Astrocyte (in vitro differentiated cells and primary cell): ENCODE measurements around the gene SLC13A5. TPM values are rescaled to one million over a fixed set of nuclear protein-coding genes. Genes with fewer than 3 reads are reported as not detected.

Experiments
- DNase-seq: peaks from one replicate; pipeline ENCODE4 v3.0.0-alpha.2; 2010; ENCODE audit warnings: low read depth
- FAIRE-seq: peaks from 2 replicates; lab custom pipeline; 2011; peaks lifted over from hg19 to GRCh38; lab: Jason Lieb, UNC
- H2AFZ ChIP-seq: 2 replicates; pipeline ENCODE4 v1.6.0; 2012; ENCODE audit warnings: low read depth, low read length, inconsistent platforms
- H3K27ac ChIP-seq: 2 replicates; pipeline ENCODE4 v1.5.1; 2011; ENCODE audit warnings: low read depth, low read length, inconsistent platforms
- H3K27me3 ChIP-seq: 2 replicates; pipeline ENCODE4 v1.6.0; 2011; ENCODE audit warnings: low read length, inconsistent platforms; ENCODE audit not compliant: insufficient read depth
- H3K36me3 ChIP-seq: 2 replicates; pipeline ENCODE4 v1.5.1; 2011; ENCODE audit warnings: low read length, inconsistent platforms; ENCODE audit not compliant: insufficient read depth
- H3K4me1 ChIP-seq: 2 replicates; pipeline ENCODE4 v1.5.1; 2011; ENCODE audit warnings: low read length, inconsistent platforms; ENCODE audit not compliant: insufficient read depth
- H3K4me2 ChIP-seq: 2 replicates; pipeline ENCODE4 v1.6.0; 2012; ENCODE audit warnings: low read length, inconsistent platforms
- H3K4me3 ChIP-seq: 2 replicates; pipeline ENCODE4 v1.5.1; 2011; ENCODE audit warnings: low read depth, mild to moderate bottlenecking, low read length, inconsistent platforms; ENCODE audit not compliant: insufficient read depth
- H3K79me2 ChIP-seq: 2 replicates; pipeline ENCODE4 v1.6.0; 2012; ENCODE audit warnings: mild to moderate bottlenecking, low read length, inconsistent platforms; ENCODE audit not compliant: insufficient read depth
- H3K9ac ChIP-seq: 2 replicates; pipeline ENCODE4 v1.6.0; 2012; ENCODE audit warnings: mild to moderate bottlenecking, low read length, inconsistent platforms
- H3K9me3 ChIP-seq: 2 replicates; pipeline ENCODE4 v1.5.1; 2012; ENCODE audit warnings: low read depth, mild to moderate bottlenecking, low read length, inconsistent platforms; ENCODE audit not compliant: insufficient read depth
- H4K20me1 ChIP-seq: 2 replicates; pipeline ENCODE4 v1.6.0; 2012; ENCODE audit warnings: low read length, inconsistent platforms; ENCODE audit not compliant: insufficient read depth
- H3K27ac Mint-ChIP-seq: one replicate; pipeline ENCODE4 v1.8.0; 2021; ENCODE audit warnings: mild to moderate bottlenecking, mixed read lengths; ENCODE audit not compliant: unreplicated experiment
- H3K27me3 Mint-ChIP-seq: one replicate; pipeline ENCODE4 v1.8.0; 2021; ENCODE audit warnings: low read depth, mixed read lengths; ENCODE audit not compliant: unreplicated experiment
- H3K36me3 Mint-ChIP-seq: one replicate; pipeline ENCODE4 v1.8.0; 2021; ENCODE audit warnings: low read depth, mixed read lengths; ENCODE audit not compliant: unreplicated experiment
- H3K4me1 Mint-ChIP-seq: one replicate; pipeline ENCODE4 v1.8.0; 2021; ENCODE audit warnings: low read depth, mixed read lengths; ENCODE audit not compliant: unreplicated experiment
- H3K4me3 Mint-ChIP-seq: one replicate; pipeline ENCODE4 v1.8.0; 2021; ENCODE audit warnings: mild to moderate bottlenecking, moderate library complexity, mixed read lengths; ENCODE audit not compliant: unreplicated experiment
- H3K9me3 Mint-ChIP-seq: one replicate; pipeline ENCODE4 v1.8.0; 2021; ENCODE audit warnings: mild to moderate bottlenecking, mixed read lengths; ENCODE audit not compliant: unreplicated experiment
- CTCF ChIP-seq: IDR thresholded peaks from 2 replicates; pipeline ENCODE4 v1.5.1; 2011; ENCODE audit warnings: low read depth, mild to moderate bottlenecking, inconsistent platforms, low read length, moderate library complexity; ENCODE audit not compliant: insufficient read depth
- EZH2 ChIP-seq: IDR thresholded peaks from 2 replicates; pipeline ENCODE4 v1.6.1; 2012; ENCODE audit warnings: mild to moderate bottlenecking, low read length, inconsistent platforms; ENCODE audit not compliant: insufficient read depth
- total RNA-seq: library from RNA; stranded (reverse); gene quantifications from 2 replicates; pipeline ENCODE4 v1.2.1, GENCODE V29; 2021

Gene SLC13A5
- total RNA-seq, 1 donor from 2014 or later: 6.9 TPM

- no peaks in the 10 kb centered on the region for H3K9me3 ChIP-seq
- Mint-ChIP-seq H3K36me3 (peaks cover 2% of the 10 kb centered on the region), H3K4me3 (no peak overlapping the region), H3K4me1 (peaks cover 1% of the 10 kb centered on the region), H3K27ac (no peak overlapping the region), H3K9me3 (peaks cover 6% of the 10 kb centered on the region), H3K27me3 (peaks cover 32% of the 10 kb centered on the region)
- no peak overlapping the region for H3K9ac ChIP-seq
- DNase-seq (no peak), FAIRE-seq (no peak)
- TF ChIP-seq CTCF (no peak), EZH2 (no peak)
- no peak overlapping the region for H2AFZ ChIP-seq
- no peaks in the 10 kb centered on the region for H3K4me1 ChIP-seq
- no peaks in the 10 kb centered on the region for H3K36me3 ChIP-seq
- no peak overlapping the region for H3K27ac ChIP-seq
- H3K27me3 ChIP-seq: peaks cover 5% of the 10 kb centered on the region
- no peaks in the 10 kb centered on the region for H3K79me2 ChIP-seq
- H3K4me2 ChIP-seq: no peak overlapping the region
- no peaks in the 10 kb centered on the region for H4K20me1 ChIP-seq
- no peak overlapping the region for H3K4me3 ChIP-seq
These were observed 16.4 kb upstream of the SLC13A5 start for GRCh38 chr17:6729531-6729930.

GRCh38 chr17:6724009-6724408 is 10.8 kb upstream of the SLC13A5 start:
- H3K27ac Mint-ChIP-seq: no peak overlapping the region
- no peaks in the 10 kb centered on the region for H3K9me3 ChIP-seq
- no peak for FAIRE-seq
- H3K27me3 ChIP-seq: peaks cover 6% of the 10 kb centered on the region
- H3K27me3 Mint-ChIP-seq: peaks cover 58% of the 10 kb centered on the region
- H3K27ac ChIP-seq: no peak overlapping the region
- no peak overlapping the region for H3K4me2 ChIP-seq
- H3K36me3 ChIP-seq: no peaks in the 10 kb centered on the region
- TF ChIP-seq EZH2: no peak
- no peak for TF ChIP-seq CTCF
- no peak overlapping the region for H3K9ac ChIP-seq
- H3K9me3 Mint-ChIP-seq: peaks cover 11% of the 10 kb centered on the region
- no peaks in the 10 kb centered on the region for H3K4me1 ChIP-seq
- no peak overlapping the region for H3K4me3 Mint-ChIP-seq
- H3K36me3 Mint-ChIP-seq: peaks cover 2% of the 10 kb centered on the region
- H3K4me1 Mint-ChIP-seq: no peaks in the 10 kb centered on the region
- no peaks in the 10 kb centered on the region for H4K20me1 ChIP-seq
- no peak for DNase-seq
- no peak overlapping the region for H2AFZ ChIP-seq
- no peaks in the 10 kb centered on the region for H3K79me2 ChIP-seq
- no peak overlapping the region for H3K4me3 ChIP-seq

- Mint-ChIP-seq H3K4me3 (peak overlapping the region; percentile 28), H3K27ac (no peak overlapping the region), H3K4me1 (no peaks in the 10 kb centered on the region), H3K36me3 (peaks cover 2% of the 10 kb centered on the region), H3K27me3 (peaks cover 52% of the 10 kb centered on the region), H3K9me3 (peaks cover 15% of the 10 kb centered on the region)
- Histone ChIP-seq H3K4me3 (no peak overlapping the region), H3K27ac (no peak overlapping the region), H3K9me3 (no peaks in the 10 kb centered on the region), H3K4me2 (no peak overlapping the region), H3K4me1 (no peaks in the 10 kb centered on the region), H3K36me3 (no peaks in the 10 kb centered on the region), H2AFZ (no peak overlapping the region), H3K27me3 (peaks cover 6% of the 10 kb centered on the region), H3K9ac (no peak overlapping the region), H3K79me2 (no peaks in the 10 kb centered on the region), H4K20me1 (no peaks in the 10 kb centered on the region)
- DNase-seq (no peak), FAIRE-seq (no peak)
- no peak for TF ChIP-seq CTCF
- no peak for TF ChIP-seq EZH2
These were observed 8.6 kb upstream of the SLC13A5 start for GRCh38 chr17:6721744-6722143.
